ENCODE results near the gene SNX25.
"Not testable (repeated sequence)": the region's sequence is repeated elsewhere in the genome, so short reads cannot be mapped to it uniquely, and the experiment has no call there.

Gene SNX25

DNA sequence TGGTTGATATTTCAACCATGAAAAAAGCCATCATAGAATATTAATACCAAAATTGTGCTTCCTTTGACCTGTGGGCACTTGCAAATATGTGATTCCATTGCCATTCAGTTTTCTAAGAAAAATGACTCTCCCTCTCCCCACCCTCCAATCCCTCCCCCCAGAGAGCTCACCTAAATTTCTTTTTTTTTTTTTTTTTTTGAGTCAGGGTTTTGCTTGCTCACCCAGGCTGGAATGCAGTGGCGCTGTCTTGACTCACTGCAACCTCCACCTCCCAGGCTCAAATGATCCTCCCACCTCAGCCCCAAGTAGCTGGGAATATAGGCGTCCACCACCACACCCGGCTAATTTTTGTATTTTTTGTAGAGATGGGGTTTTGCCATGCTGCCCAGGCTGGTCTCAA is 47.0 kb downstream of the SNX25 start:
- in situ Hi-C loops (cut with MboI; ENCODE audit: low sequenced_read_pairs, unreplicated experiment), result no loop called here
- TF ChIP-seq CTCF (IDR thresholded peaks at IDR 0.05; ENCODE audit: borderline replicate concordance, control extremely low read depth, extremely low read depth, insufficient read depth, missing control alignments), result no peak
- no peak for DNase-seq (ENCODE audit: low spot score)

DNA sequence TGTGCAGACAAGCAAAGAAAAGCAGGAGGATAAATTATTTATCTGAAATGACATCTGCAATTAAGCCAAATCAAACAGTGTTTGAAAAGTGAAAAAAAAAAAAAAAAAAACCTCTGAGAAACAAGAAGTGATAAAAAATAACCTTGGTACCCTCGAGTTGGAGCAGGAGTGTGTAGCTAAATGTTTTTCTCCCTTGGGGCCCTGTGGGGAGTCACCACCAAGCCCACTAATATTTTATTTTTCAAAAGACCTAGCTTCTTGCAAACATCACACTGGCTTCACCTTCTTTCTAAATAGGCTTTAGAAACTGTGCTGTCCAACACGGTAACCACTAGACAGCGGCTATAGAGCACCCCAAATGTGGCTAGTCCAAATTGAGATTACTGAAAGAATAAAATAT is 47.7 kb downstream of the SNX25 start:
- TF ChIP-seq CTCF (IDR thresholded peaks at IDR 0.05; ENCODE audit: borderline replicate concordance, control extremely low read depth, extremely low read depth, insufficient read depth, missing control alignments), result no peak
- in situ Hi-C loops (cut with MboI; ENCODE audit: low sequenced_read_pairs, unreplicated experiment), result no loop called here
- DNase-seq (ENCODE audit: low spot score), result no peak

DNA sequence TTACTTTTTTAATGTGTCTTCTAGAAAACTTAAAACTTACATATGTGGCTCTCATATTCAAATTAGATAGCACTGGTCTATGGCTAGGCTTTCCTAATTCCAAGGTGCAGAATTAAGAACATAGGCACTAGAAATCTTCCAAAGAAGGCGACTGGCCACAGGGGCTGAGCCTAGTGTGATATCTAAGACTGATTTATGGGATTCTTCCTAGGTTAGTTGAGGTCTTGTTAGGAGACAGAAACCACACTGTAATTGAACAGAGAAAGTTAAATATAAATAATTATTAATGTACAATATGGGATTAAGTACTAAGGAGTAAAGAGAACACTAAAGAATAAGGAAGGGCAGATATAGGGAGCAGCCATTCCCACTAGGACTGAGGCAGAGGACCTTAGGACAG is 48.3 kb downstream of the SNX25 start:
- TF ChIP-seq CTCF (IDR thresholded peaks at IDR 0.05; ENCODE audit: borderline replicate concordance, control extremely low read depth, extremely low read depth, insufficient read depth, missing control alignments), result no peak
- in situ Hi-C loops (cut with MboI; ENCODE audit: low sequenced_read_pairs, unreplicated experiment), result no loop called here
- no peak for DNase-seq (ENCODE audit: low spot score)

DNA sequence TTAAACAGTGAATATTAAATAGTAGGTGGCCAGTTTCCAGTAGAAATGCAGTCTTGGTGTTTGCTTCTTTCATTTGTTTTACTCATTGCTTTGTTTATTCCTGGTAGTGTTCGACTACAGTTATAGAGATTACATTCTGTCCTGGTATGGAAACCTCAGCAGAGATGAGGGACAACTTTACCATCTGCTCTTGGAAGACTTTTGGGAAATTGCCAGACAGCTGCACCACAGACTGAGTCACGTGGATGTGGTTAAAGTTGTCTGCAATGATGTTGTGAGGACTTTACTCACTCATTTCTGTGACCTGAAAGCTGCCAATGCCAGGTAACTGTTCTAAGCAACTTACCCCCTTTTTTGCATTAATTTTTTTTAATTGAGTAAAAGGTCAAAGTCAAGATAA is 49.3 kb downstream of the SNX25 start:
- in situ Hi-C loops (cut with MboI; ENCODE audit: low sequenced_read_pairs, unreplicated experiment); DNase-seq (ENCODE audit: low spot score): not testable (repeated sequence)

- no peak for TF ChIP-seq CTCF (IDR thresholded peaks at IDR 0.05; ENCODE audit: borderline replicate concordance, control extremely low read depth, extremely low read depth, insufficient read depth, missing control alignments)
- in situ Hi-C loops (cut with MboI; ENCODE audit: low sequenced_read_pairs, unreplicated experiment), result no loop called here
- DNase-seq (ENCODE audit: low spot score), result no peak
Measured at GRCh38 chr4:185259719-185260118, 50.3 kb downstream of the SNX25 start.

DNA sequence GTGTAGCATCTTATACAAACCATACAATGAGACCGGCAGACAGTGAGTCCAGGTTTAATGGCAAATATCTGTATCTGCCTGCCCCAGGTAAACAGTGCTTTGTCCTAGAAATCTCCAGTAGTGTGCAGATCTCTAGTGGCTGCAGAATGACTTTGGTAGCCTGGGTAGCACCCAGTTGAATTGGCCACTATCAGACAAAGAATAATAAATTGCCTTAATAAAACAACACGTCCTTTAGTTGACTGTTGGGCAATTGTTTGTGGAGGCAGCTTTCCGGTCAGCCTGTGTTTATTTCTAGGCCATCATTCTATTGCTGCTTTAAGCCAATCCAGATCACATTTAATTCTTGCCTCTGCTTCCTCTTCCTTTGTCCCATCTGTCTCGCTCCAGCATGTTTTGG is 52.5 kb downstream of the SNX25 start:
- in situ Hi-C loops (cut with MboI; ENCODE audit: low sequenced_read_pairs, unreplicated experiment), result no loop called here
- no peak for TF ChIP-seq CTCF (IDR thresholded peaks at IDR 0.05; ENCODE audit: borderline replicate concordance, control extremely low read depth, extremely low read depth, insufficient read depth, missing control alignments)
- no peak for DNase-seq (ENCODE audit: low spot score)

GRCh38 chr4:185263419-185263818 is 54.0 kb downstream of the SNX25 start:
- TF ChIP-seq CTCF (IDR thresholded peaks at IDR 0.05; ENCODE audit: borderline replicate concordance, control extremely low read depth, extremely low read depth, insufficient read depth, missing control alignments), result no peak
- in situ Hi-C loops (cut with MboI; ENCODE audit: low sequenced_read_pairs, unreplicated experiment), result no loop called here
- DNase-seq (ENCODE audit: low spot score), result no peak
